SK-N-SH (cell line): ENCODE data around the gene VPS8. TPM values are rescaled to one million over a fixed set of nuclear protein-coding genes. Genes with fewer than 3 reads are reported as not detected.

Source experiments
- CTCF ChIA-PET: fragments of 300-600, 350-600 bp; formaldehyde crosslinking; extraction: SDS; loops from one replicate; lab custom pipeline; 2021; lab: Yijun Ruan, JAX
- POLR2A ChIA-PET: fragments of 350-600 bp; sonication (Branson Sonifier 250); formaldehyde crosslinking; extraction: SDS; loops from one replicate; lab custom pipeline; 2020; ENCODE audit warnings: antibody characterized with exemption, inconsistent platforms; lab: Yijun Ruan, JAX
- DNase-seq: peaks from one replicate; pipeline ENCODE4 v3.0.0; 2012
- H2AFZ ChIP-seq: fragments of 200-600 bp; sonication (generic); 2 replicates; pipeline ENCODE4 v1.8.1; 2016; ENCODE audit warnings: antibody characterized with exemption, mild to moderate bottlenecking, low read depth
- H3F3A ChIP-seq: fragments of 200-600 bp; sonication (generic); replicated peaks from 2 replicates; pipeline ENCODE3; 2016; ENCODE audit warnings: antibody characterized with exemption, mild to moderate bottlenecking; ENCODE audit not compliant: insufficient read depth
- H3K27ac ChIP-seq, 2 experiments: fragments of 200-500 bp in 1 of 2; fragments of 200-600 bp in 1 of 2; sonication (Bioruptor generic) in 1 of 2; sonication (generic), shearing (Covaris generic) in 1 of 2; 2 replicates each; pipeline versions ENCODE4 v1.5.1 to v1.6.1; 2014 to 2016; ENCODE audit warnings: low read depth in 2 of 2, inconsistent platforms in 1 of 2, low read length in 1 of 2, mild to moderate bottlenecking in 1 of 2, mixed read lengths in 1 of 2
- H3K27me3 ChIP-seq: fragments of 200-600 bp; sonication (generic), shearing (Covaris generic); 2 replicates; pipeline ENCODE4 v1.6.1; 2016; ENCODE audit warnings: mixed run types; ENCODE audit not compliant: insufficient read depth
- H3K36me3 ChIP-seq, 2 experiments: fragments of 200-500 bp in 1 of 2; fragments of 200-600 bp in 1 of 2; sonication (Bioruptor generic) in 1 of 2; sonication (generic) in 1 of 2; replicated peaks in 1 of 2; 2 replicates each; pipeline versions ENCODE3 to v1.5.1; 2014 to 2016; ENCODE audit warnings: low read length in 1 of 2, mild to moderate bottlenecking in 1 of 2; ENCODE audit not compliant: insufficient read depth in 2 of 2, control insufficient read depth in 1 of 2
- H3K4me1 ChIP-seq, 2 experiments: fragments of 200-500 bp in 1 of 2; fragments of 200-600 bp in 1 of 2; sonication (Bioruptor generic) in 1 of 2; sonication (generic), shearing (Covaris generic) in 1 of 2; 2 replicates each; pipeline versions ENCODE4 v1.5.1 to v1.6.1; 2014 to 2016; ENCODE audit warnings: low read depth in 1 of 2, low read length in 1 of 2, mixed run types in 1 of 2; ENCODE audit not compliant: insufficient read depth in 2 of 2, control insufficient read depth in 1 of 2
- H3K4me2 ChIP-seq: fragments of 200-600 bp; sonication (generic), shearing (Covaris generic); 2 replicates; pipeline ENCODE4 v1.6.1; 2017; ENCODE audit warnings: mixed run types
- H3K4me3 ChIP-seq, 2 experiments: fragments of 200-500 bp in 1 of 2; fragments of 200-600 bp in 1 of 2; sonication (Bioruptor generic) in 1 of 2; sonication (generic), shearing (Covaris generic) in 1 of 2; 2 replicates each; pipeline versions ENCODE4 v1.5.1 to v1.8.1; 2014 to 2016; ENCODE audit warnings: low read depth in 2 of 2, inconsistent platforms in 1 of 2, low read length in 1 of 2, mild to moderate bottlenecking in 1 of 2, mixed read lengths in 1 of 2, moderate library complexity in 1 of 2
- H3K79me2 ChIP-seq: fragments of 200-600 bp; sonication (generic); 2 replicates; pipeline ENCODE4 v1.8.1; 2017; ENCODE audit warnings: mild to moderate bottlenecking; ENCODE audit not compliant: insufficient read depth
- H3K9ac ChIP-seq: fragments of 200-600 bp; sonication (generic); 2 replicates; pipeline ENCODE4 v1.6.1; 2017; ENCODE audit warnings: mixed run types
- H3K9me2 ChIP-seq: fragments of 200-600 bp; sonication (generic); 2 replicates; pipeline ENCODE4 v1.6.1; 2017; ENCODE audit warnings: mixed run types
- H3K9me3 ChIP-seq: fragments of 200-600 bp; sonication (generic); 2 replicates; pipeline ENCODE4 v1.6.1; 2017; ENCODE audit warnings: mixed run types, mild to moderate bottlenecking, moderate library complexity
- H4K20me1 ChIP-seq: fragments of 200-600 bp; sonication (generic); 2 replicates; pipeline ENCODE4 v1.6.1; 2017; ENCODE audit warnings: mild to moderate bottlenecking, mixed run types; ENCODE audit not compliant: insufficient read depth
- CHD2 ChIP-seq: fragments of 150-350 bp; IDR thresholded peaks from 2 replicates; pipeline ENCODE4 v1.6.1; 2018; ENCODE audit warnings: low read length; ENCODE audit not compliant: partially characterized antibody
- ELF1 ChIP-seq: IDR thresholded peaks from 2 replicates; pipeline ENCODE4 v1.4.0; 2012
- EP300 ChIP-seq, 2 experiments: IDR thresholded peaks; 2 replicates each; pipeline versions ENCODE4 v1.4.0 to v1.6.1; 2012; ENCODE audit warnings: borderline replicate concordance in 1 of 2, low read depth in 1 of 2, low read length in 1 of 2
- FOXJ3 ChIP-seq: sonication (generic); formaldehyde crosslinking; IDR thresholded peaks from 2 replicates; pipeline ENCODE4 v1.5.1; 2020; ENCODE audit warnings: mild to moderate bottlenecking, missing genetic modification reagents
- GABPA ChIP-seq: IDR thresholded peaks from 2 replicates; pipeline ENCODE4 v1.4.0; 2012; ENCODE audit warnings: low read depth, mild to moderate bottlenecking
- GATA2 ChIP-seq: sonication (generic); formaldehyde crosslinking; IDR thresholded peaks from 2 replicates; pipeline ENCODE4 v1.5.0; 2020; ENCODE audit warnings: mild to moderate bottlenecking, missing genetic modification reagents
- JUND ChIP-seq: IDR thresholded peaks from 2 replicates; pipeline ENCODE4 v1.4.0; 2012
- MEF2A ChIP-seq: IDR thresholded peaks from 2 replicates; pipeline ENCODE4 v1.4.0; 2012; ENCODE audit warnings: low read depth, borderline replicate concordance
- NFIC ChIP-seq: IDR thresholded peaks from 2 replicates; pipeline ENCODE4 v1.4.0; 2012; ENCODE audit warnings: borderline replicate concordance
- NRF1 ChIP-seq: IDR thresholded peaks from 2 replicates; pipeline ENCODE4 v1.6.1; 2012; ENCODE audit warnings: low read depth, mild to moderate bottlenecking, low read length
- POLR2AphosphoS5 ChIP-seq: IDR thresholded peaks from 2 replicates; pipeline ENCODE4 v1.6.1; 2012; ENCODE audit warnings: low read depth, low read length
- RAD21 ChIP-seq: IDR thresholded peaks from 2 replicates; pipeline ENCODE4 v1.6.1; 2012; ENCODE audit warnings: mild to moderate bottlenecking, low read length
- RFX5 ChIP-seq: IDR thresholded peaks from 2 replicates; pipeline ENCODE4 v1.6.1; 2012; ENCODE audit warnings: mild to moderate bottlenecking, improper control_type of control experiment, low read length
- TCF12 ChIP-seq: IDR thresholded peaks from 2 replicates; pipeline ENCODE4 v1.4.0; 2012
- TEAD4 ChIP-seq: IDR thresholded peaks from 2 replicates; pipeline ENCODE4 v1.4.0; 2012; ENCODE audit warnings: mild to moderate bottlenecking, borderline replicate concordance; ENCODE audit not compliant: insufficient read depth
- WGBS: methylation state at CpG from one replicate; pipeline ENCODE4 v1.1.6; 2017; ENCODE audit warnings: low lambda C conversion rate; 5-methylcytosine and 5-hydroxymethylcytosine counted together
- polyA plus RNA-seq, 3 experiments: library from polyadenylated mRNA; depleted of rRNA; stranded (reverse); fragments of >200 nt; gene quantifications; 2 replicates each; pipeline ENCODE4 v1.2.3, GENCODE V29; 2012
- TF ChIP-seq, protein P1 (sequence below): IDR thresholded peaks from 2 replicates; pipeline ENCODE4 v1.4.0; 2012; ENCODE audit warnings: low read depth, borderline replicate concordance
- TF ChIP-seq, protein P2 (sequence below): fragments of 150-350 bp; IDR thresholded peaks from 2 replicates; pipeline ENCODE4 v1.6.1; 2016; ENCODE audit warnings: mild to moderate bottlenecking, low read depth, low read length
- TF ChIP-seq, protein P3 (sequence below): IDR thresholded peaks from 2 replicates; pipeline ENCODE4; 2012
- TF ChIP-seq, protein P4 (sequence below): IDR thresholded peaks from 2 replicates; pipeline ENCODE4 v1.4.0; 2012; ENCODE audit warnings: low read depth, borderline replicate concordance

The VPS8 gene
- polyA plus RNA-seq, 1 of the 3 experiments (the other 2 are of a cell fraction): 12.8 TPM

DNA sequence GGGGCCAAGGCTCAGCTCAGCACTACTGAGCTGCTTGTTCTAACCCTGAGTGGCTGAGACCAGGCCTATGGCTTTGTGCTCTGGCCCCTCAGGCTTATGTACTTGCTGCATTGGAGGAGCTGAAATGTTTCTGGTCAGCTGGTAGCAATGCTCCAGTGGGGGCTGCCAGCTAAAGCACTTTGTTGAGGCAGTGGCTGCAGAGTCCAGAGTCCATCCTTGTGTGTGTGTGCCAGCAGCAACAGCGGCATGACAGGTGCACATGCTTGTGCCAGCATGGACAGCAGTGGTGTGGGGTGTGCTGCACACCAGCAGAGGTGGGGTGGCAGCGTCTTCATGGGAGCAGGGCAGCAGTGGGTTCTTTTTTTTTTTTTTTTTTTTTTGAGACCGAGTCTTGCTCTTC lies 169.1 kb downstream of the VPS8 start:
- peaks cover 14 to 15% of the 10 kb centered on the region in 2 experiments for H3K36me3 ChIP-seq
- no peak overlapping the region for H3K27ac ChIP-seq
- no peaks in the 10 kb centered on the region for H3F3A ChIP-seq
- no peaks in the 10 kb centered on the region for H4K20me1 ChIP-seq
- no peaks in the 10 kb centered on the region; a peak in 1 of 4 replicates for H3K4me1 ChIP-seq
- no peak overlapping the region for H3K4me2 ChIP-seq
- DNase-seq: no peak
- WGBS: 81% methylated on average over 3 of the region's 3 CpGs
- POLR2A ChIA-PET: interaction anchor here (0.8 kb wide), 1 partner anchor 35 kb away, joined by 3 read pairs; no protein-coding TSS in a partner anchor
- H3K9me2 ChIP-seq: no peaks in the 10 kb centered on the region
- H3K9ac ChIP-seq: no peak overlapping the region
- no peak overlapping the region for H2AFZ ChIP-seq
- TF ChIP-seq JUND: no peak
- TF ChIP-seq RFX5: no peak
- TF ChIP-seq MEF2A: no peak
- TF ChIP-seq, protein P1, sequence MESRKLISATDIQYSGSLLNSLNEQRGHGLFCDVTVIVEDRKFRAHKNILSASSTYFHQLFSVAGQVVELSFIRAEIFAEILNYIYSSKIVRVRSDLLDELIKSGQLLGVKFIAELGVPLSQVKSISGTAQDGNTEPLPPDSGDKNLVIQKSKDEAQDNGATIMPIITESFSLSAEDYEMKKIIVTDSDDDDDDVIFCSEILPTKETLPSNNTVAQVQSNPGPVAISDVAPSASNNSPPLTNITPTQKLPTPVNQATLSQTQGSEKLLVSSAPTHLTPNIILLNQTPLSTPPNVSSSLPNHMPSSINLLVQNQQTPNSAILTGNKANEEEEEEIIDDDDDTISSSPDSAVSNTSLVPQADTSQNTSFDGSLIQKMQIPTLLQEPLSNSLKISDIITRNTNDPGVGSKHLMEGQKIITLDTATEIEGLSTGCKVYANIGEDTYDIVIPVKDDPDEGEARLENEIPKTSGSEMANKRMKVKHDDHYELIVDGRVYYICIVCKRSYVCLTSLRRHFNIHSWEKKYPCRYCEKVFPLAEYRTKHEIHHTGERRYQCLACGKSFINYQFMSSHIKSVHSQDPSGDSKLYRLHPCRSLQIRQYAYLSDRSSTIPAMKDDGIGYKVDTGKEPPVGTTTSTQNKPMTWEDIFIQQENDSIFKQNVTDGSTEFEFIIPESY: no peak
- TF ChIP-seq, protein P2, sequence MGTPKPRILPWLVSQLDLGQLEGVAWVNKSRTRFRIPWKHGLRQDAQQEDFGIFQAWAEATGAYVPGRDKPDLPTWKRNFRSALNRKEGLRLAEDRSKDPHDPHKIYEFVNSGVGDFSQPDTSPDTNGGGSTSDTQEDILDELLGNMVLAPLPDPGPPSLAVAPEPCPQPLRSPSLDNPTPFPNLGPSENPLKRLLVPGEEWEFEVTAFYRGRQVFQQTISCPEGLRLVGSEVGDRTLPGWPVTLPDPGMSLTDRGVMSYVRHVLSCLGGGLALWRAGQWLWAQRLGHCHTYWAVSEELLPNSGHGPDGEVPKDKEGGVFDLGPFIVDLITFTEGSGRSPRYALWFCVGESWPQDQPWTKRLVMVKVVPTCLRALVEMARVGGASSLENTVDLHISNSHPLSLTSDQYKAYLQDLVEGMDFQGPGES: no peak
- TF ChIP-seq TCF12: no peak
- TF ChIP-seq CHD2: no peak
- TF ChIP-seq, all 33 proteins: peak for 0
- no peaks in the 10 kb centered on the region for H3K9me3 ChIP-seq
- no peaks in the 10 kb centered on the region for H3K27me3 ChIP-seq
- CTCF ChIA-PET: no interaction called here
- H3K79me2 ChIP-seq: no peaks in the 10 kb centered on the region
- H3K4me3 ChIP-seq: no peak overlapping the region

DNA sequence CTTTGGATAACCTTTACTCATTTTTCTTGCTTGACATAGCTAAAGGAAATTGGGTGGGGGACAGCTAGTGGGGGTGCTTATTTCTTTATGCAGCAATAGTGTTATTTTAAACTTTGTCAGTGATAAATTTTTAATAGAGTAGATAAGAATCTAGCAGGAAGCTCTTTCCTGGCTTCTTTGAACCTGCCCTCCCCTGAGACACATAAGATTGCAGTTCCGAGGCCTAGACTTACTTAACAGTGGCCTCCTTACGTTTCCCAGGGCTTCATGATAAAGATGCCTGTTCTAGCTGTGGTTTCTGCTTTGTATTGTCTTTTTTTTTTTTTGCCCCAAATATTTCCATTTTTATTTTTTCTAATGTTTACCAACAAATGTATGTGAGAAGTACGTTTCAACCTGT lies 170.1 kb downstream of the VPS8 start:
- no peaks in the 10 kb centered on the region for H3F3A ChIP-seq
- DNase-seq: no peak
- no peaks in the 10 kb centered on the region for H3K79me2 ChIP-seq
- peaks cover 14 to 19% of the 10 kb centered on the region in 2 experiments for H3K36me3 ChIP-seq
- no peaks in the 10 kb centered on the region for H3K9me2 ChIP-seq
- no peaks in the 10 kb centered on the region for H3K9me3 ChIP-seq
- POLR2A ChIA-PET: no interaction called here
- H3K27ac ChIP-seq: no peak overlapping the region
- H3K4me2 ChIP-seq: no peak overlapping the region
- CTCF ChIA-PET: no interaction called here
- no peaks in the 10 kb centered on the region for H4K20me1 ChIP-seq
- no peaks in the 10 kb centered on the region; a peak in 1 of 4 replicates for H3K4me1 ChIP-seq
- H2AFZ ChIP-seq: no peak overlapping the region
- no peak overlapping the region for H3K4me3 ChIP-seq
- H3K27me3 ChIP-seq: no peaks in the 10 kb centered on the region
- no peak overlapping the region for H3K9ac ChIP-seq
- 84% methylated on average over 3 of the region's 3 CpGs for WGBS
- TF ChIP-seq EP300 (IDR thresholded peaks at IDR 0.05; ENCODE audit: borderline replicate concordance in 1 of 2, low read depth in 1 of 2, low read length in 1 of 2): no peak
- TF ChIP-seq NRF1: no peak
- TF ChIP-seq GATA2 (CRISPR knock-in tag): no peak
- TF ChIP-seq, protein P3, sequence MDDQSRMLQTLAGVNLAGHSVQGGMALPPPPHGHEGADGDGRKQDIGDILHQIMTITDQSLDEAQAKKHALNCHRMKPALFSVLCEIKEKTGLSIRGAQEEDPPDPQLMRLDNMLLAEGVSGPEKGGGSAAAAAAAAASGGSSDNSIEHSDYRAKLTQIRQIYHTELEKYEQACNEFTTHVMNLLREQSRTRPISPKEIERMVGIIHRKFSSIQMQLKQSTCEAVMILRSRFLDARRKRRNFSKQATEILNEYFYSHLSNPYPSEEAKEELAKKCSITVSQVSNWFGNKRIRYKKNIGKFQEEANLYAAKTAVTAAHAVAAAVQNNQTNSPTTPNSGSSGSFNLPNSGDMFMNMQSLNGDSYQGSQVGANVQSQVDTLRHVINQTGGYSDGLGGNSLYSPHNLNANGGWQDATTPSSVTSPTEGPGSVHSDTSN: no peak
- no peak for TF ChIP-seq RAD21
- TF ChIP-seq, protein P1: no peak
- no peak for TF ChIP-seq TCF12
- TF ChIP-seq POLR2AphosphoS5: no peak
- TF ChIP-seq, protein P4, sequence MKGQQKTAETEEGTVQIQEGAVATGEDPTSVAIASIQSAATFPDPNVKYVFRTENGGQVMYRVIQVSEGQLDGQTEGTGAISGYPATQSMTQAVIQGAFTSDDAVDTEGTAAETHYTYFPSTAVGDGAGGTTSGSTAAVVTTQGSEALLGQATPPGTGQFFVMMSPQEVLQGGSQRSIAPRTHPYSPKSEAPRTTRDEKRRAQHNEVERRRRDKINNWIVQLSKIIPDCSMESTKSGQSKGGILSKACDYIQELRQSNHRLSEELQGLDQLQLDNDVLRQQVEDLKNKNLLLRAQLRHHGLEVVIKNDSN: no peak
- no peak for TF ChIP-seq FOXJ3
- TF ChIP-seq ELF1: no peak
- TF ChIP-seq NFIC: no peak
- TF ChIP-seq RFX5: no peak
- TF ChIP-seq GABPA: no peak
- TF ChIP-seq, protein P2: no peak
- no peak for TF ChIP-seq TEAD4
